GM12878 (cell line): ENCODE data around the gene FAM20A. TPM values are rescaled to one million over a fixed set of nuclear protein-coding genes. Genes with fewer than 3 reads are reported as not detected.

Experiments
- ATAC-seq: fragments of 200-7000 bp; cut with Tn5 transposase; 3 replicates; pipeline ENCODE4 v1.9.1; 2020; ENCODE audit warnings: mild to moderate bottlenecking, moderate library complexity
- BruUV-seq: library from RNA; stranded (reverse); fragments of 400-500 nt; replicated peaks from 2 replicates; lab custom pipeline; 2021; lab: Mats Ljungman, UMichigan
- CTCF ChIA-PET: fragments of 300-600 bp; sonication (Branson Sonifier 250); formaldehyde crosslinking; extraction: SDS; loops from one replicate; lab custom pipeline; 2021; ENCODE audit warnings: inconsistent platforms; lab: Yijun Ruan, JAX
- POLR2A ChIA-PET: fragments of 350-600 bp; formaldehyde crosslinking; extraction: SDS; loops from one replicate; lab custom pipeline; 2021; ENCODE audit warnings: inconsistent platforms; lab: Charles Lee
- RAD21 ChIA-PET: fragments of 300-600 bp; sonication (Branson Sonifier 250); formaldehyde crosslinking; loops from one replicate; lab custom pipeline; 2023; ENCODE audit warnings: antibody characterized with exemption; ENCODE audit not compliant: unreplicated experiment; lab: Charles Lee
- SMC1A ChIA-PET: fragments of 300-600 bp; sonication (Branson Sonifier 250); formaldehyde crosslinking; loops from one replicate; lab custom pipeline; 2023; ENCODE audit not compliant: unreplicated experiment, uncharacterized antibody; lab: Charles Lee
- DNase-seq: peaks from one replicate; pipeline ENCODE4 v3.0.0-alpha.2; 2011; ENCODE audit warnings: low read depth, low spot score
- FAIRE-seq: peaks from 3 replicates; lab custom pipeline; 2011; peaks lifted over from hg19 to GRCh38; lab: Jason Lieb, UNC
- H2AFZ ChIP-seq: 2 replicates; pipeline ENCODE4 v1.6.0; 2011; ENCODE audit warnings: low read depth, low read length, control low read depth; ENCODE audit not compliant: control insufficient read depth
- H3K27ac ChIP-seq: 2 replicates; pipeline ENCODE4 v1.5.1; 2011; ENCODE audit warnings: control low read depth; ENCODE audit not compliant: control insufficient read depth, insufficient read depth
- H3K27me3 ChIP-seq, 2 experiments: replicated peaks in 1 of 2; 2 replicates each; pipeline versions ENCODE4 v1.6.0 to v1.6.1; 2011; ENCODE audit warnings: low read length in 1 of 2; ENCODE audit not compliant: control insufficient read depth in 2 of 2, insufficient read depth in 2 of 2
- H3K36me3 ChIP-seq, 2 experiments: 2 replicates each; pipeline ENCODE4 v1.5.1; 2011; ENCODE audit warnings: low read length in 1 of 2; ENCODE audit not compliant: control insufficient read depth in 2 of 2, insufficient read depth in 2 of 2
- H3K4me1 ChIP-seq: 2 replicates; pipeline ENCODE4 v1.6.1; 2011; ENCODE audit warnings: mild to moderate bottlenecking, low read length, moderate library complexity, mixed read lengths; ENCODE audit not compliant: control insufficient read depth, insufficient read depth
- H3K4me2 ChIP-seq: 2 replicates; pipeline ENCODE4 v1.6.0; 2011; ENCODE audit warnings: control low read depth; ENCODE audit not compliant: control insufficient read depth, insufficient read depth
- H3K4me3 ChIP-seq: fragments of 200-600 bp; sonication (generic); 2 replicates; pipeline ENCODE4 v1.5.1; 2016
- H3K79me2 ChIP-seq: 2 replicates; pipeline ENCODE4 v1.6.0; 2011; ENCODE audit warnings: low read length; ENCODE audit not compliant: control insufficient read depth, insufficient read depth
- H3K9ac ChIP-seq: 2 replicates; pipeline ENCODE4 v1.8.0; 2011; ENCODE audit warnings: low read length, control low read depth, mixed read lengths; ENCODE audit not compliant: control insufficient read depth, insufficient read depth
- H3K9me3 ChIP-seq: replicated peaks from 3 replicates; pipeline ENCODE4 v1.5.1; 2011; ENCODE audit warnings: mild to moderate bottlenecking, low read length; ENCODE audit not compliant: control insufficient read depth, insufficient read depth
- H4K20me1 ChIP-seq: 2 replicates; pipeline ENCODE4 v1.6.0; 2011; ENCODE audit not compliant: control insufficient read depth, insufficient read depth
- BRCA1 ChIP-seq: IDR thresholded peaks from 2 replicates; pipeline ENCODE4 v1.6.1; 2011; ENCODE audit warnings: low read depth, low read length, improper control_type of control experiment
- CBFB ChIP-seq: IDR thresholded peaks from 2 replicates; pipeline ENCODE4 v1.6.1; 2016; ENCODE audit warnings: antibody characterized with exemption, low read depth
- CBX5 ChIP-seq: sonication (generic); IDR thresholded peaks from 2 replicates; pipeline ENCODE4 v1.6.1; 2016; ENCODE audit warnings: low read depth, moderate library complexity, mild to moderate bottlenecking, inconsistent platforms
- ESRRA ChIP-seq: IDR thresholded peaks from 2 replicates; pipeline ENCODE4 v1.6.1; 2012; ENCODE audit warnings: mild to moderate bottlenecking, low read length, improper control_type of control experiment
- FOXK2 ChIP-seq: fragments of 450-650 bp; IDR thresholded peaks from 2 replicates; pipeline ENCODE4 v1.6.1; 2017; ENCODE audit warnings: mild to moderate bottlenecking, moderate library complexity
- GABPA ChIP-seq: IDR thresholded peaks from 2 replicates; pipeline ENCODE4 v1.6.1; 2014; ENCODE audit warnings: antibody characterized with exemption, low read depth, mild to moderate bottlenecking, inconsistent platforms
- KAT2A ChIP-seq: conservative IDR thresholded peaks from 2 replicates; pipeline ENCODE4 v1.6.1; 2011; ENCODE audit warnings: low read depth, low read length; ENCODE audit not compliant: control insufficient read depth
- LARP7 ChIP-seq: fragments of 450-650 bp; IDR thresholded peaks from 2 replicates; pipeline ENCODE4 v1.6.1; 2017; ENCODE audit warnings: mild to moderate bottlenecking
- MXI1 ChIP-seq: fragments of 150-350 bp; IDR thresholded peaks from 2 replicates; pipeline ENCODE4 v1.6.1; 2011; ENCODE audit warnings: low read depth, mild to moderate bottlenecking, inconsistent platforms, low read length, improper control_type of control experiment
- NBN ChIP-seq: fragments of 450-650 bp; IDR thresholded peaks from 2 replicates; pipeline ENCODE4 v1.6.1; 2016
- PAX8 ChIP-seq: fragments of 450-650 bp; IDR thresholded peaks from 2 replicates; pipeline ENCODE4 v1.6.1; 2017; ENCODE audit warnings: mild to moderate bottlenecking, moderate library complexity
- RELA ChIP-seq: fragments of 450-650 bp; IDR thresholded peaks from 2 replicates; pipeline ENCODE4 v1.8.0; 2014; ENCODE audit warnings: borderline replicate concordance; ENCODE audit not compliant: partially characterized antibody
- SP1 ChIP-seq: IDR thresholded peaks from one replicate; pipeline ENCODE4 v1.6.1; 2011; ENCODE audit warnings: low read depth, low read length
- STAT1 ChIP-seq: fragments of 450-650 bp; conservative IDR thresholded peaks from 2 replicates; pipeline ENCODE4 v1.6.1; 2014; ENCODE audit warnings: antibody characterized with exemption, mild to moderate bottlenecking
- ZNF207 ChIP-seq: fragments of 450-650 bp; IDR thresholded peaks from 2 replicates; pipeline ENCODE4 v1.6.1; 2014; ENCODE audit warnings: antibody characterized with exemption, mild to moderate bottlenecking, borderline replicate concordance
- ZNF592 ChIP-seq: fragments of 450-650 bp; IDR thresholded peaks from 2 replicates; pipeline ENCODE4 v1.6.1; 2017; ENCODE audit warnings: mild to moderate bottlenecking, moderate library complexity
- WGBS: methylation state at CpG from one replicate; pipeline ENCODE4 v1.1.6; 2016; ENCODE audit warnings: low lambda C conversion rate; ENCODE audit not compliant: insufficient replicate concordance, insufficient coverage; ENCODE audit errors: missing lambda C conversion rate; 5-methylcytosine and 5-hydroxymethylcytosine counted together
- in situ Hi-C: fragments of 300-500 bp; cut with MboI; formaldehyde crosslinking; loops from 9 replicates; pipeline ENCODE4 v1.14.3; 2018; ENCODE audit warnings: mixed read lengths
- intact Hi-C: fragments of 100-400 bp; cut with micrococcal nuclease; formaldehyde crosslinking; loops from one replicate; pipeline ENCODE4 v1.14.2; 2022; ENCODE audit not compliant: unreplicated experiment
- polyA plus RNA-seq, 11 experiments: library from polyadenylated mRNA; depleted of rRNA in 4 of 11; unstranded in 6 of 11; stranded (reverse) in 5 of 11; fragments of >200 nt; fragmentation: Nextera tagmentation in 4 of 11; fragmentation: Illumina TruSeq in 1 of 11; extraction: Ambion mirVana in 4 of 11; extraction: Trizol in 1 of 11; gene quantifications; 1 replicate in 1 of 11; 2 replicates in 10 of 11; pipeline versions ENCODE4 v1.2.1 to v1.2.3, GENCODE V29; 2011 to 2016; ENCODE audit warnings: inconsistent platforms in 2 of 11, missing spikeins in 2 of 11, low read depth in 1 of 11
- total RNA-seq, 4 experiments: library from RNA; depleted of rRNA in 3 of 4; stranded (reverse); fragments of >200 nt in 3 of 4; fragmentation: Illumina TruSeq in 1 of 4; extraction: Trizol in 1 of 4; gene quantifications; 2 replicates each; pipeline versions ENCODE4 v1.2.1 to v1.2.3, GENCODE V29; 2013 to 2021
- TF ChIP-seq, protein P1 (sequence below): fragments of 450-650 bp; IDR thresholded peaks from 2 replicates; pipeline ENCODE4 v1.6.1; 2017; ENCODE audit warnings: antibody characterized with exemption, mild to moderate bottlenecking, moderate library complexity
- TF ChIP-seq, protein P2 (sequence below): fragments of 450-650 bp; IDR thresholded peaks from 2 replicates; pipeline ENCODE4 v1.6.1; 2014; ENCODE audit warnings: mild to moderate bottlenecking
- TF ChIP-seq, protein P3 (sequence below): IDR thresholded peaks from 2 replicates; pipeline ENCODE4 v1.6.1; 2012; ENCODE audit warnings: low read depth, low read length, improper control_type of control experiment

Gene FAM20A
- total and polyA plus RNA-seq, 10 of the 15 experiments (the other 5 are each of a cell fraction or from before 2014, with no cell fraction given): 0.13 TPM; not detected in 9

- H3K27me3 ChIP-seq: peaks cover 2 to 6% of the 10 kb centered on the region in 2 experiments; a peak in 3 of 4 replicates
- no peaks in the 10 kb centered on the region for H3K36me3 ChIP-seq
- ChIA-PET RAD21 (no interaction called here), SMC1A (no interaction called here), CTCF (no interaction called here), POLR2A (no interaction called here)
- FAIRE-seq: no peak
- intact Hi-C loops (no loop called here), in situ Hi-C loops (no loop called here)
- H3K4me1 ChIP-seq: no peaks in the 10 kb centered on the region
- no peak overlapping the region for H3K4me3 ChIP-seq
- no peaks in the 10 kb centered on the region for H3K79me2 ChIP-seq
- no peak overlapping the region for H2AFZ ChIP-seq
- H3K9ac ChIP-seq: no peak overlapping the region
- WGBS: 20% methylated on average over 2 of the region's 2 CpGs
- ATAC-seq: no peak
- no peak for DNase-seq
- no peak overlapping the region for H3K4me2 ChIP-seq
- no TSS peak for BruUV-seq
- H3K9me3 ChIP-seq: no peaks in the 10 kb centered on the region
- no peak overlapping the region for H3K27ac ChIP-seq
- no peaks in the 10 kb centered on the region for H4K20me1 ChIP-seq
- TF ChIP-seq, protein P1, sequence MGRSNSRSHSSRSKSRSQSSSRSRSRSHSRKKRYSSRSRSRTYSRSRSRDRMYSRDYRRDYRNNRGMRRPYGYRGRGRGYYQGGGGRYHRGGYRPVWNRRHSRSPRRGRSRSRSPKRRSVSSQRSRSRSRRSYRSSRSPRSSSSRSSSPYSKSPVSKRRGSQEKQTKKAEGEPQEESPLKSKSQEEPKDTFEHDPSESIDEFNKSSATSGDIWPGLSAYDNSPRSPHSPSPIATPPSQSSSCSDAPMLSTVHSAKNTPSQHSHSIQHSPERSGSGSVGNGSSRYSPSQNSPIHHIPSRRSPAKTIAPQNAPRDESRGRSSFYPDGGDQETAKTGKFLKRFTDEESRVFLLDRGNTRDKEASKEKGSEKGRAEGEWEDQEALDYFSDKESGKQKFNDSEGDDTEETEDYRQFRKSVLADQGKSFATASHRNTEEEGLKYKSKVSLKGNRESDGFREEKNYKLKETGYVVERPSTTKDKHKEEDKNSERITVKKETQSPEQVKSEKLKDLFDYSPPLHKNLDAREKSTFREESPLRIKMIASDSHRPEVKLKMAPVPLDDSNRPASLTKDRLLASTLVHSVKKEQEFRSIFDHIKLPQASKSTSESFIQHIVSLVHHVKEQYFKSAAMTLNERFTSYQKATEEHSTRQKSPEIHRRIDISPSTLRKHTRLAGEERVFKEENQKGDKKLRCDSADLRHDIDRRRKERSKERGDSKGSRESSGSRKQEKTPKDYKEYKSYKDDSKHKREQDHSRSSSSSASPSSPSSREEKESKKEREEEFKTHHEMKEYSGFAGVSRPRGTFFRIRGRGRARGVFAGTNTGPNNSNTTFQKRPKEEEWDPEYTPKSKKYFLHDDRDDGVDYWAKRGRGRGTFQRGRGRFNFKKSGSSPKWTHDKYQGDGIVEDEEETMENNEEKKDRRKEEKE: no peak
- TF ChIP-seq, protein P2, sequence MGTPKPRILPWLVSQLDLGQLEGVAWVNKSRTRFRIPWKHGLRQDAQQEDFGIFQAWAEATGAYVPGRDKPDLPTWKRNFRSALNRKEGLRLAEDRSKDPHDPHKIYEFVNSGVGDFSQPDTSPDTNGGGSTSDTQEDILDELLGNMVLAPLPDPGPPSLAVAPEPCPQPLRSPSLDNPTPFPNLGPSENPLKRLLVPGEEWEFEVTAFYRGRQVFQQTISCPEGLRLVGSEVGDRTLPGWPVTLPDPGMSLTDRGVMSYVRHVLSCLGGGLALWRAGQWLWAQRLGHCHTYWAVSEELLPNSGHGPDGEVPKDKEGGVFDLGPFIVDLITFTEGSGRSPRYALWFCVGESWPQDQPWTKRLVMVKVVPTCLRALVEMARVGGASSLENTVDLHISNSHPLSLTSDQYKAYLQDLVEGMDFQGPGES: no peak
- no peak for TF ChIP-seq CBX5
- no peak for TF ChIP-seq CBFB
- no peak for TF ChIP-seq ESRRA
- no peak for TF ChIP-seq BRCA1
- no peak for TF ChIP-seq PAX8
- no peak for TF ChIP-seq SP1
- TF ChIP-seq STAT1: no peak
- TF ChIP-seq LARP7: no peak
- TF ChIP-seq FOXK2: no peak
- TF ChIP-seq GABPA: no peak
- TF ChIP-seq KAT2A: no peak
- no peak for TF ChIP-seq ZNF592
- TF ChIP-seq, protein P3, sequence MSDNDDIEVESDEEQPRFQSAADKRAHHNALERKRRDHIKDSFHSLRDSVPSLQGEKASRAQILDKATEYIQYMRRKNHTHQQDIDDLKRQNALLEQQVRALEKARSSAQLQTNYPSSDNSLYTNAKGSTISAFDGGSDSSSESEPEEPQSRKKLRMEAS: no peak
- no peak for TF ChIP-seq ZNF207
- no peak for TF ChIP-seq RELA
- TF ChIP-seq MXI1: no peak
- TF ChIP-seq NBN: no peak
These were observed 6.6 kb downstream of the FAM20A start for GRCh38 chr17:68594552-68594951.
